ENCODE results near the gene CCNL2.
"Not testable (repeated sequence)": the region's sequence is repeated elsewhere in the genome, so short reads cannot be mapped to it uniquely, and the experiment has no call there.

GRCh38 chr1:1402901-1403392 lies 3.8 kb upstream of the CCNL2 start:
- TF ChIP-seq CTCF (IDR thresholded peaks at IDR 0.05; ENCODE audit: low read depth, low read length); EZH2phosphoT487 (IDR thresholded peaks at IDR 0.05; ENCODE audit: low read depth): not testable (repeated sequence)
